Measurements from ENCODE around the gene GABBR2. TPM values are rescaled to one million over a fixed set of nuclear protein-coding genes. Genes with fewer than 3 reads are reported as not detected.

Gene GABBR2
- total RNA-seq, 1 experiment from 2014 or later = not detected

DNA sequence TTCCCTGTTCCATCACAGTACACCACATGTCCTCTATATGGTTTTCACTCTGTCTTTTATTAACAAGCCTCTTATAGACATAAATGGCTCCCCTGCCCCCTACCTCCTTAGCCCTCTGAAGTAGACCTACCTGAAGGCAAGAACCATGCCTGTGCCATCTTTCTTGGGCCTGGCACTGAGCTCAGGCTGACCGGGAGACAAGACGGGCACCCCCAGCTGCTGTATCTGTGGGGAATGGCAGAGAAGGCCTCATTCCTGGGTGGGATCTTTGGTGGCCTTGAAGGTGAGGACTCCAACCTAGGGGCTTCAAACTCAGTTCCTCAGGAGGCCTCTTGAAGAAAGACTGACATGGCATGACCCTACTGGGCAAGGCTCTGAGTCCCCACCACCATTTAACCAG, 109.9 kb downstream of the GABBR2 start:
- Histone ChIP-seq H3K36me3 (ENCODE audit: insufficient read depth, low read length, poor library complexity, severe bottlenecking) (no peaks in the 10 kb centered on the region), H3K4me1 (ENCODE audit: insufficient read depth, low read length, poor library complexity, severe bottlenecking) (no peaks in the 10 kb centered on the region), H3K27ac (ENCODE audit: low read depth, low read length, poor library complexity, severe bottlenecking) (no peak overlapping the region), H3K27me3 (replicated peaks; ENCODE audit: insufficient read depth, low read depth, low read length, poor library complexity) (peaks cover 12% of the 10 kb centered on the region), H3K9me3 (ENCODE audit: low read depth, low read length, poor library complexity, severe bottlenecking) (no peaks in the 10 kb centered on the region), H3K4me3 (ENCODE audit: low read depth, low read length, poor library complexity, severe bottlenecking) (no peak overlapping the region)
- no peak for DNase-seq (ENCODE audit: low spot score)
- TF ChIP-seq EZH2 (IDR thresholded peaks at IDR 0.05; ENCODE audit: borderline replicate concordance, low read depth, low read length, poor library complexity, severe bottlenecking) = no peak
- TF ChIP-seq, protein P1, sequence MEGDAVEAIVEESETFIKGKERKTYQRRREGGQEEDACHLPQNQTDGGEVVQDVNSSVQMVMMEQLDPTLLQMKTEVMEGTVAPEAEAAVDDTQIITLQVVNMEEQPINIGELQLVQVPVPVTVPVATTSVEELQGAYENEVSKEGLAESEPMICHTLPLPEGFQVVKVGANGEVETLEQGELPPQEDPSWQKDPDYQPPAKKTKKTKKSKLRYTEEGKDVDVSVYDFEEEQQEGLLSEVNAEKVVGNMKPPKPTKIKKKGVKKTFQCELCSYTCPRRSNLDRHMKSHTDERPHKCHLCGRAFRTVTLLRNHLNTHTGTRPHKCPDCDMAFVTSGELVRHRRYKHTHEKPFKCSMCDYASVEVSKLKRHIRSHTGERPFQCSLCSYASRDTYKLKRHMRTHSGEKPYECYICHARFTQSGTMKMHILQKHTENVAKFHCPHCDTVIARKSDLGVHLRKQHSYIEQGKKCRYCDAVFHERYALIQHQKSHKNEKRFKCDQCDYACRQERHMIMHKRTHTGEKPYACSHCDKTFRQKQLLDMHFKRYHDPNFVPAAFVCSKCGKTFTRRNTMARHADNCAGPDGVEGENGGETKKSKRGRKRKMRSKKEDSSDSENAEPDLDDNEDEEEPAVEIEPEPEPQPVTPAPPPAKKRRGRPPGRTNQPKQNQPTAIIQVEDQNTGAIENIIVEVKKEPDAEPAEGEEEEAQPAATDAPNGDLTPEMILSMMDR (conservative IDR thresholded peaks at IDR 0.05; ENCODE audit: low read depth, low read length) = no peak
- ChIA-PET POLR2A (ENCODE audit: low non-redundant PET) (no interaction called here), CTCF (no interaction called here)
- intact Hi-C loops (cut with micrococcal nuclease; ENCODE audit: unreplicated experiment) = no loop called here
- BruUV-seq (replicated peaks) = no TSS peak

DNA sequence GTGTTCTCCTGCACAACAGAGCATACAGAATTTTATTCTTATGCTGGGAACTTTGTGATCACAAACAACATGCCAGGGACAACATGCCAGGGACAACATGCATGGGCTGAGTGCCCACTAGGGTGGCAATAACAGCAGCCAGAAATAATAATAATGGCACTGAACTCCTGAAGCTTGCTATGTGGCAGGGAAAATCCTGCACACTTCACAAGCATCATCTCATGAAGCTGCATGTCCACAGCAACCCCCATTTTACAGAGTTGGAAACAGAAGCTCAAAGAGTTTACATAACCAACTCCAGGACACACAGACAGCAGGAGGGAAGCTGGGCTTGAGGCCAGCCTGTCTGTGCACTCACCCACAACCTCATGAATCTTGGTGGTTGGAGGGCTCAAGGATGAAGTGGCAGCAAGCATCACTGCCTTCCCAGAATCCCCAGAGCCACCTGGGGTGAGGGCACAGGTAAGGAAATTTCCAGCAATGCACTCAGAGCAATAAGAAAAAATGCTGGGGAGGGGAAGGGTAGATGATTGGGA, 111.4 kb downstream of the GABBR2 start:
- intact Hi-C loops (cut with micrococcal nuclease; ENCODE audit: unreplicated experiment) = no loop called here

DNA sequence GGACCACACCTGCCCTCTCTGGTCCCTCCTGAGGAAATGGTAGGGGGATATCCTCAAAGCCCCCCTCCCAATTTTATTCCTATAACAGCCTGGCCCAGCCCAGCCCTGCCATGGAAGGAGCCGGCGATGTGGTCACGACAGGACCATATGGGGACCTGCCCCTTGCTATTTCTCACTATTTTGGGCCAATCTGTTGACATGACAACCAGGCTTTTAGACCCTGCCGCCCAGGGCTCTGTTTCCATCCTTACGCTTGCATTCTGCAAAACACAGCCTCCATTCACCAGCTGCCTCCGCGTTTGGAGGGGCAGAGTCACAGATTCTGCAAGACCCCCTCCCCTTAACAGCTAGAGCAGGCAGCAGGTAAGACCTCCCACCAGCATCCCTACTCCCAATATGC, 112.2 kb downstream of the GABBR2 start:
- Histone ChIP-seq H3K9me3 (ENCODE audit: low read depth, low read length, poor library complexity, severe bottlenecking) (no peaks in the 10 kb centered on the region), H3K4me3 (ENCODE audit: low read depth, low read length, poor library complexity, severe bottlenecking) (no peak overlapping the region), H3K36me3 (ENCODE audit: insufficient read depth, low read length, poor library complexity, severe bottlenecking) (no peaks in the 10 kb centered on the region), H3K4me1 (ENCODE audit: insufficient read depth, low read length, poor library complexity, severe bottlenecking) (no peaks in the 10 kb centered on the region), H3K27ac (ENCODE audit: low read depth, low read length, poor library complexity, severe bottlenecking) (no peak overlapping the region), H3K27me3 (replicated peaks; ENCODE audit: insufficient read depth, low read depth, low read length, poor library complexity) (no peaks in the 10 kb centered on the region)
- CTCF ChIA-PET = no interaction called here
- no peak for DNase-seq (ENCODE audit: low spot score)
- no TSS peak for BruUV-seq (replicated peaks)
- POLR2A ChIA-PET (ENCODE audit: low non-redundant PET) = no interaction called here
- intact Hi-C loops (cut with micrococcal nuclease; ENCODE audit: unreplicated experiment) = no loop called here
- no peak for TF ChIP-seq EZH2 (IDR thresholded peaks at IDR 0.05; ENCODE audit: borderline replicate concordance, low read depth, low read length, poor library complexity, severe bottlenecking)
- TF ChIP-seq, protein P1 (conservative IDR thresholded peaks at IDR 0.05; ENCODE audit: low read depth, low read length) = no peak

More for the DNA sequence above, 111.4 kb downstream of the GABBR2 start:
- CTCF ChIA-PET = no interaction called here
- no peak for DNase-seq (ENCODE audit: low spot score)
- no peaks in the 10 kb centered on the region for H3K36me3 ChIP-seq (ENCODE audit: insufficient read depth, low read length, poor library complexity, severe bottlenecking)
- H3K27ac ChIP-seq (ENCODE audit: low read depth, low read length, poor library complexity, severe bottlenecking) = no peak overlapping the region
- no peaks in the 10 kb centered on the region for H3K27me3 ChIP-seq (replicated peaks; ENCODE audit: insufficient read depth, low read depth, low read length, poor library complexity)
- no peak overlapping the region for H3K4me3 ChIP-seq (ENCODE audit: low read depth, low read length, poor library complexity, severe bottlenecking)
- H3K9me3 ChIP-seq (ENCODE audit: low read depth, low read length, poor library complexity, severe bottlenecking) = no peaks in the 10 kb centered on the region
- BruUV-seq (replicated peaks) = no TSS peak
- POLR2A ChIA-PET (ENCODE audit: low non-redundant PET) = no interaction called here
- H3K4me1 ChIP-seq (ENCODE audit: insufficient read depth, low read length, poor library complexity, severe bottlenecking) = no peaks in the 10 kb centered on the region
- no peak for TF ChIP-seq EZH2 (IDR thresholded peaks at IDR 0.05; ENCODE audit: borderline replicate concordance, low read depth, low read length, poor library complexity, severe bottlenecking)
- TF ChIP-seq, protein P1 (conservative IDR thresholded peaks at IDR 0.05; ENCODE audit: low read depth, low read length) = no peak

Measured in A673 (cell line).